Measurements from ENCODE around the gene ZFHX3. TPM values are rescaled to one million over a fixed set of nuclear protein-coding genes. Genes with fewer than 3 reads are reported as not detected.

The ZFHX3 gene
- polyA plus RNA-seq, 1 donor (not counting 4 experiments of a cell fraction or from before 2014, with no cell fraction given), result 1.2 TPM

GRCh38 chr16:72821185-72821950 lies 226.6 kb downstream of the ZFHX3 start:
- FAIRE-seq, result no peak
- dilution Hi-C loops (cut with MboI; ENCODE audit: extremely low pct_ligation_motif_present, low sequenced_read_pairs), result no loop called here

GRCh38 chr16:72819345-72819744 lies 228.6 kb downstream of the ZFHX3 start:
- Histone ChIP-seq H4K20me1 (ENCODE audit: control insufficient read depth, extremely low read depth, insufficient read depth, low read length) (no peaks in the 10 kb centered on the region), H2AFZ (ENCODE audit: control insufficient read depth, low read length) (no peak overlapping the region), H3K36me3 (ENCODE audit: control insufficient read depth in 2 of 2, extremely low read depth in 1 of 2, insufficient read depth in 2 of 2, low read length in 2 of 2) (no peaks in the 10 kb centered on the region), H3K9ac (ENCODE audit: control insufficient read depth, extremely low read depth, insufficient read depth, low read length) (no peak overlapping the region), H3K27me3 (ENCODE audit: control insufficient read depth, extremely low read depth, insufficient read depth, low read length) (no peaks in the 10 kb centered on the region), H3K79me2 (ENCODE audit: control insufficient read depth, insufficient read depth, low read length) (no peaks in the 10 kb centered on the region), H3K9me1 (ENCODE audit: control insufficient read depth, extremely low read depth, insufficient read depth, low read length) (peaks cover 2% of the 10 kb centered on the region), H3K9me3 (ENCODE audit: control insufficient read depth, low read depth, low read length) (no peaks in the 10 kb centered on the region), H3K4me2 (ENCODE audit: control insufficient read depth, extremely low read depth, insufficient read depth, low read depth, low read length) (no peak overlapping the region), H3K27ac (ENCODE audit: control insufficient read depth, insufficient read depth, low read length) (no peak overlapping the region), H3K4me3 (ENCODE audit: control insufficient read depth in 2 of 3, extremely low read depth in 1 of 3, insufficient read depth in 2 of 3, low read depth in 1 of 3, low read length in 3 of 3) (no peak overlapping the region), H3K4me1 (ENCODE audit: control insufficient read depth, extremely low read depth, insufficient read depth, low read length) (no peaks in the 10 kb centered on the region)
- FAIRE-seq (no peak), DNase-seq (ENCODE audit: low read depth, low spot score) (no peak)
- TF ChIP-seq CTCF (optimal IDR thresholded peaks at IDR 0.05 in 1 of 3, IDR thresholded peaks at IDR 0.05 in 1 of 3, conservative IDR thresholded peaks at IDR 0.05 in 1 of 3; ENCODE audit: extremely low read depth in 1 of 3, insufficient read depth in 2 of 3, low read length in 3 of 3) (no peak), EZH2 (IDR thresholded peaks at IDR 0.05; ENCODE audit: low read length) (no peak)
- dilution Hi-C loops (cut with MboI; ENCODE audit: extremely low pct_ligation_motif_present, low sequenced_read_pairs), result no loop called here

More at GRCh38 chr16:72821185-72821950, 226.6 kb downstream of the ZFHX3 start:
- H3K4me2 ChIP-seq (ENCODE audit: control insufficient read depth, extremely low read depth, insufficient read depth, low read depth, low read length), result no peak overlapping the region
- no peaks in the 10 kb centered on the region for H3K9me3 ChIP-seq (ENCODE audit: control insufficient read depth, low read depth, low read length)
- H2AFZ ChIP-seq (ENCODE audit: control insufficient read depth, low read length), result no peak overlapping the region
- H4K20me1 ChIP-seq (ENCODE audit: control insufficient read depth, extremely low read depth, insufficient read depth, low read length), result no peaks in the 10 kb centered on the region
- no peaks in the 10 kb centered on the region for H3K36me3 ChIP-seq (ENCODE audit: control insufficient read depth in 2 of 2, extremely low read depth in 1 of 2, insufficient read depth in 2 of 2, low read length in 2 of 2)
- no peak for DNase-seq (ENCODE audit: low read depth, low spot score)
- H3K9me1 ChIP-seq (ENCODE audit: control insufficient read depth, extremely low read depth, insufficient read depth, low read length), result peaks cover 2% of the 10 kb centered on the region
- TF ChIP-seq EZH2 (IDR thresholded peaks at IDR 0.05; ENCODE audit: low read length) (no peak), CTCF (optimal IDR thresholded peaks at IDR 0.05 in 1 of 3, IDR thresholded peaks at IDR 0.05 in 1 of 3, conservative IDR thresholded peaks at IDR 0.05 in 1 of 3; ENCODE audit: extremely low read depth in 1 of 3, insufficient read depth in 2 of 3, low read length in 3 of 3) (no peak)
- H3K27ac ChIP-seq (ENCODE audit: control insufficient read depth, insufficient read depth, low read length), result no peak overlapping the region
- no peak overlapping the region for H3K4me3 ChIP-seq (ENCODE audit: control insufficient read depth in 2 of 3, extremely low read depth in 1 of 3, insufficient read depth in 2 of 3, low read depth in 1 of 3, low read length in 3 of 3)
- no peaks in the 10 kb centered on the region for H3K4me1 ChIP-seq (ENCODE audit: control insufficient read depth, extremely low read depth, insufficient read depth, low read length)
- H3K9ac ChIP-seq (ENCODE audit: control insufficient read depth, extremely low read depth, insufficient read depth, low read length), result no peak overlapping the region
- H3K27me3 ChIP-seq (ENCODE audit: control insufficient read depth, extremely low read depth, insufficient read depth, low read length), result no peaks in the 10 kb centered on the region
- H3K79me2 ChIP-seq (ENCODE audit: control insufficient read depth, insufficient read depth, low read length), result no peaks in the 10 kb centered on the region
